ENCODE data around the gene NSUN6.

DNA sequence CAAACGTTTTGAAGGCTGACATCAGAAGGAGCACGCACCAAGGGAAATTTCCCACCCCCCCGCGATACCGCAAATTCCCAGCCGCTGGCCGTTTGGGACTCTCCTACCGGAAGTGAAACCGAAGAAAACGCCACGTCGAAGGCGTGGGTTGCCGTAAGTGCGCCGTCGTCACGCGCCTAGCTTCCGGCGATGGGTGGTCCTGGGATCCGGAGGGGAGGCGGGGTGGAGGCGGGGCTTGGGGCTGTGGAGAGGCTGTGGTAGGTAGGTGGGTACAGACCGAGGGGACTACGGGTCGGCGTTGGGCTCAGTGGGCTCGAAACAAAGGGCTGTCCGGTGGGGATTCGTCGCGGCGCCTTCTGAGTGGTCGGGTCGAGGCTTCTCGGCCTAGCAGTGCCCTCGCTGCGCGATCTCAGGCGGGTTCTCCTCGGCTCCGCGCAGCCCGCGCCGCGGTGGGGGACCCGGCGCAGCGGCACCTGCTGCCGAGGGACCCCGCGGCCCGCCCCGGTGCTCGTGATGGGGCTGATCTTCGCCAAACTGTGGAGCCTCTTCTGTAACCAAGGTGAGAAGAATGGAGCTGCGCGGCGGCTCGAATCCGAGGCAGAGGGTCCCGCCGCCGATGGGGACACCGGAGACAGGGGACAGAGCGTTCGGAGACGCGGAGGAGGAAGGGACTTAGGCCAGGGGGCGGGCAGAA, 7.9 kb upstream of the NSUN6 start, which contains the start of gene ARL5B:
- TF ChIP-seq GATA3 (IDR thresholded peaks at IDR 0.05; ENCODE audit: low read depth, low read length) (no peak), GATA2 (IDR thresholded peaks at IDR 0.05; ENCODE audit: low read depth, low read length) (no peak)
